ENCODE results near the gene LRGUK.
"Not testable (repeated sequence)": the region's sequence is repeated elsewhere in the genome, so short reads cannot be mapped to it uniquely, and the experiment has no call there.

Gene LRGUK

GRCh38 chr7:134184767-134185166, 57.6 kb downstream of the LRGUK start:
- peak; percentile 32 for DNase-seq (ENCODE audit: low read depth, low spot score)

GRCh38 chr7:134186027-134186426, 58.9 kb downstream of the LRGUK start:
- DNase-seq (ENCODE audit: low read depth, low spot score), result no peak

GRCh38 chr7:134186801-134187200, 59.7 kb downstream of the LRGUK start:
- DNase-seq (ENCODE audit: low read depth, low spot score), result no peak

GRCh38 chr7:134187893-134188292, 60.8 kb downstream of the LRGUK start:
- no peak for DNase-seq (ENCODE audit: low read depth, low spot score)

- DNase-seq (ENCODE audit: low read depth, low spot score), result no peak
These were observed 61.2 kb downstream of the LRGUK start for GRCh38 chr7:134188311-134188710.

GRCh38 chr7:134189559-134189958, 62.4 kb downstream of the LRGUK start:
- no peak for DNase-seq (ENCODE audit: low read depth, low spot score)

DNA sequence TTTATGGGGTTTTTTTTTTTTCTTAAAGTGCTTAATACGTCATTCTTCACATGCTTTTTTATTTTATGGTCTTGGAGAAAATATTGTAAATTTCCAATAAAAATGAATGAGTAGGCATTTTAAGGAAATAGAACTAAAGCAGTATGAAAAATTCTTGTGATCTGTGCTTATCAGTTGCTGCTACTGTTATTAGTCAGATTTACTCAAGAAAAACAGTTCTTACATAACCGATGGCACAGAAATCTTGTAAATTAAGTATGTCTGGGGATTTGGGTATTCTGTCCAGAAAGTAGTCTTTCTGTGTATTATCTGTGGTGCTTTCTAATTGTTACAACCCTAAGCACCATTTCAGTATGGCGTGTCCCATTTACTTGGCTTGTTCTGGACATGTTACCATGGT, 64.7 kb downstream of the LRGUK start:
- DNase-seq (ENCODE audit: low read depth, low spot score), result no peak

DNA sequence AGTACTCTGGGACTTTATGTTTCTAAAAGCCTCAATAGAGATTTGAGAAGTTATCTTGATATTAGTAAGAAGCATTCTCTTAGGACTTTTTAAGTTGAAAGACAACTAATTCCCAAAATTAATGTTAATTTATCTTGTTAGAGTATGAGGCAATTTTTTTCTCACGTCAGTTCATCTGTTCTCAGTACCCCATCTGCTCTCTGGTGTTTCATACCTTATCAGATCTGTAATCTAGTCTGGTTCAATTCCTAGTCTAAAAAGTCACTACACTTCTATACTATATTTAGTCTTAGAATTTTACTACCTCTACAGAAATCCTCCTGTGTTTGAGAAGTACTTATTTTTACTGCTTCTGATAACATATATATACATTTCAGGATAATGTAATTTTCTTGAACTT, 66.1 kb downstream of the LRGUK start:
- no peak for DNase-seq (ENCODE audit: low read depth, low spot score)

- no peak for DNase-seq (ENCODE audit: low read depth, low spot score)
These were observed 68.1 kb downstream of the LRGUK start for GRCh38 chr7:134195252-134195651.

DNA sequence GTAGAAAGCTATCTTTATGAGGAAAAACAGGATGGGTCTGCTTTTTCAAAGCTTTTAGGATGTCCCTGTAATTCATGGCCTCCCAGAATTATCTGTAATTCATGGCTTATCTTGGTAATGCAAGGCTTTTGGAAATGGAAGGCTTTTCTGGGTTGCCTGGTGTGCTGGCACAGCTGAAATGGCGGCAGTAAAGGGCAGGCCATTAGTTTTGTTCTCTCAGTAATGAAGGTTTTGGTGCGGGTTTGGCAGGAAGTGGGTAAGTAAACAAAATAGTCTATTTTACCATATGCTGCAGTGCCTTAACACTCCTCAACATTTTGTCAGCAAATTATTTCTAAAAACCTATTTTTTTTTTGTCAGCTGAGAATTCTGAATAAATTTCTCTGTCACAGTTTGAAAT, 69.3 kb downstream of the LRGUK start:
- DNase-seq (ENCODE audit: low read depth, low spot score), result no peak

- DNase-seq (ENCODE audit: low read depth, low spot score), result no peak
These were observed 70.2 kb downstream of the LRGUK start for GRCh38 chr7:134197345-134197744.

- DNase-seq (ENCODE audit: low read depth, low spot score), result no peak
These were observed 73.8 kb downstream of the LRGUK start for GRCh38 chr7:134200970-134201369.

DNA sequence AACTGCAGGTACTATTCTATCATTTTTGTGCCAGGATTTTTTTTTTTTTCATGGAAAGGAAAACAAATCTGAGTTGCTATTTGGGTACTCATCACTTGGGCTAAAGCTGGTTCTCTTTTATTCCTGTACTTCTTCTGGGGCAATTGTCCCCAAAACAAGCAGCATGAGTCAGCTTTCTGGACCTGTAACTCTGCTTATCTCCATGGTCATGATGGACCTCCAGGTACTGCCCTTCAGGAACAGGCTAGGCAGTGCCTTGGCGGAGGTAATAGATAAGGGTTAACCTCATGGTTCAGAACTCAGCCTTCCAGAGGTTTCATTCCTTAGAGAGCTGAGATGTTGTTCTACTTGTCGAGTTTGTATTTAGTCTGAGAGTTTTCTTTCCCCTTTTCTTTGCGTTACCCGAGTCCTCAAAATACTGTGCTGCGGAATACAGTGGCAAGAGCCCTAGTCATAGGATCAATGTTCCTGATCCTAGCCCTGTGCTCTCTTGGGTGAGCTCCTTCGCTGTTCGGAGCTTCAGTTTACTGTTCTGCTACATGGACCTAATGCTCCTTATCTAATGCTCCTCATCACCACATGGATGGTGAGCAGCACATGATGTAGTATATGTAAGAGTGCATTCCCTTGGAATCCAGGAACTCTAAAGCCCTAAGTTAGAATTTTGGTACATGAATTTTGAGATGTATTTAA, 74.6 kb downstream of the LRGUK start:
- DNase-seq (ENCODE audit: low read depth, low spot score), result no peak

GRCh38 chr7:134203186-134203889, 76.2 kb downstream of the LRGUK start:
- DNase-seq (ENCODE audit: low read depth, low spot score), result no peak

DNA sequence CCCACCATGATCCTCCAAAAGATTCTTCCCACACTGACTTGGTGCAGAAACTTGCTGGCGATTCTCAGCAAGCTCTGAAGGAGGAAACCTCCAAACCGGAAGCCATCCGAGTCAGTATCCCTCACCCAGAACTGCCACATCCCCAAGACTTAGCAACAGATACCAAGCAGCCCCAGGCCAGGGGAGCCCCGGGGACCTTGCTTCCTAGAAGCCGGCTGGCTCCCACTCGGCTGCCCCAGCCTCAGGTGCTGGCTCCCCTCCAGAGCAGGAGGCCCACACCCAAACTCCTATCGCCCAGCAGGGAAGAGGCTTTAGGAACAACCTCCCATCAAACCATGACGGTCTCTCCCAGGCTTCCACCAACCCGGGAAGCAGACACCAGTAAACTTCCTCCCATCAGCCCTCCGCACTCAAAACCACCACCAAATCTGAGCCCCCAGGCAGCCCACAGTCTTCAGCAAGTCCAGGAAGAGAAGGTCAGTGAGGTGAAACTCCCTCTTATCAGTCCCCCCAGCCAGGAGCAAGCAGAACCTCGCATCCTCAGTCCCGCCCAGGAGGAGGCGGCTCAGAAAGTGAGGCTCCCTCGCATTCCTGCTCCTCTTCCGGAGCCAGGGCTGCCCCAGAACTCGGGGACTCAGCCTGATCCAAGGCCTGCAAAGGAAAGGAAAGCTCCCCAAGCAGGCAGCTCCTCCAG, 82.3 kb downstream of the LRGUK start:
- DNase-seq (ENCODE audit: low read depth, low spot score), result no peak

DNA sequence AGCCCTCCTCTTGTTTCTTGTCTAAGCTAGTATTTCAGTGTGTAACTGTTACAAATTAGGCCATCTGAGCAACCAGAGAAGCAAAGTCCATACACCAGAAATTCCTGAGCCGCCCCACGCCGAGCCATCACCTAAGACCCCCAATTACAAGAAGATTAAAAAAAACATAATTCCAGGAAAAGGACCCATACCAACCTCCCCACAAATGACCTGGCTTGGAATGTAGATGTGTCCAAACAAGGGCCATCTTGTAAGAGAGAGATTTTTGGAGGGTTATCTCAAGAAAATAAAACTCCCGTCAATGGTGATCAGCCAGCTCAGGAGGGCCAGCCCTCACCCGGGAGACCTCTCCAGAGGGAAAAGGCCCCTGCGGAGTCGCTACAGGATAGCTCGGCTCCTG, 83.1 kb downstream of the LRGUK start:
- no peak for DNase-seq (ENCODE audit: low read depth, low spot score)

DNA sequence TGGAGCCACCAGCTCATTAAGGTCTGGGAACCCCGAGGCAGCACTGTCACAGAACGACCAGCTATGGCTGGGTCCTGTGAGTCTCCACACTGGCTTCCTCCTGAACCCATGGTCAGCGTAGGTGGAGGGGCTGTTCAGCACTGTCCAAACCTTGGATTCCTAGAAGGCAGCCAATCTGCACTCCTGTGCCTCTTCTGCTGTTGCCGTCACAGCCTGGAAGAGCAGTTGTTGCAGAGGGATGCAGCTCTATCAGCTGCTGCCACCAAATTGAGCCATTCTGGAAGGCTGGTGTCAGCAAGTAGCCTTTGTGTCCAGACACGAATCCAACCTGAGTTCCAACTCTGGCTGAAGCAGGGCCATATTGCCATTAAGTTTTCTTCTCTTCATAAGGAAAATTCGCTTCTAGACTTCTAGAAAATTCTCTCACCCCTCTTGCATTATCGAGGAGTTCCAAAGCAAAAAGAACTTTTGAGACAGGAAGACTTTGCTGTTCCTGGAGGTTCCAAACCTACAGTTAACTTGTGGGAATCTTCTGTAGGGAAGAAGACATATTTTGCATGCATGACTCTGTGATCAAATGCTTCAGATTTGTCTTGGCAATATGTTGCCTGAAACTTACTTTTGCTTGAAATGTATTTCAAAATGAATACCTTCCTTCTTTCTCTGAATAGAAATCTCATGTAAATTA, 84.0 kb downstream of the LRGUK start:
- no peak for DNase-seq (ENCODE audit: low read depth, low spot score)

DNA sequence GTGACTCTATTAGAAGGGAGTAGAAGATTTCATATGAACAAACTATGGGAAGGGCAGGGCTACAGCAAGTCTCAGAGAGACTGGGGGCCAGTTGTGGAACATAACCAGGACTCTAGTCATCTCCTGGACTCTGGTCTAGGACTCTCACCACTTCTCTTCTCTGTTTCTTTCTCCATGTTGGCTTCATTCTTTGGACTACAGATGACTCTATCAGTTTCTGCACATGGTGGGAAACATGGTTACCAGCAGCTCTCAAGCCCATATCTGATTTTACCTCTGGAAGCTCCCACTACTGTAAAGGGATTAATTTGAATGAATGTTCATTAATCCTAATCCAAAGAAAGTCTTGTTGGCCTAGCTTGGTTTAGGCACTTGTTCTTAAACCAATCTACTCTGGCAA, 84.7 kb downstream of the LRGUK start:
- no peak for DNase-seq (ENCODE audit: low read depth, low spot score)

DNA sequence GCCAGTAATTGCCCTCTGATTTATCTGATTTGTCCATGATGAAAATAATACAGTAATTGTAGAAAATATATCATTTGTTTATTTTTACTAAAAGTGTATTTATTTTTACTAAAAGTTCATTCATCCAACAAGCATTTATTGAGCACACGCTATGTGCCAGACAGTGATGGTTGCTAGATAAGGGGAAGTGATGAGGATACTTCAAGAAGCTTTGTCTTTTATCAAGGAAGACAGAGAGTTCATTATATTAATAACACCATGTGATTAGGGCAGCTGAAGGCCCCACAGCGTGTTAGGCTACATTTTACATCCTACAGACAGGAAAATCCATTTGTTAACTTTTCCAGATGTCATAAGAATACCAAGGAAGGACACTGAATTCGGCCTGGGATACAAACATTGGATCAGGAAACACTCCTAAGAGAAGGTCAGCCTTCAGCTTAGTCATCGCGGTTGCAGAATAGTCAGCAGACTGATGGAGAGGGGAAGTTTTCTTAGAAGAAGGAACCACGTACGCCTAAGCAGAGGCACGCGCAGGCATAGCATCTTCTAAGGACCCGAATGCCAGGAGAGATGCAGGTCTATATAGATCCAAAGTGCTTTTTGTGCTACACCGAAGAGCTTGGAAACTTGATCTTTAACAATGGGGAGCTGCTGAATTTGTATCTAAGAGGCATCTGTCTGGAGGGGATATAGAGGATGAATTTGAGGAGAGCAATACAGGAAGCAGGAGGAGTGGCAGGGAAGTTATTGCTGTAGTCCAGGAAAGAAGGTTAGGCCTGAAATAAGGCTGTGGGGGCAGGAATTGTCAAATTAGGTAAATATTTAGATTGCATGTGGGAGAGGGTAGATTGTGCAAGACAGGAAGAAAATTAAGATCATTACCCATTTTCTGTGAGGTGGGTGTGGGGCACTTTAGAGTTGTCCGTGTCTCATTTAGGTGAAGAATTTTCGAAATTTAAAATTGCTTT, 85.7 kb downstream of the LRGUK start:
- DNase-seq (ENCODE audit: low read depth, low spot score), result no peak

DNA sequence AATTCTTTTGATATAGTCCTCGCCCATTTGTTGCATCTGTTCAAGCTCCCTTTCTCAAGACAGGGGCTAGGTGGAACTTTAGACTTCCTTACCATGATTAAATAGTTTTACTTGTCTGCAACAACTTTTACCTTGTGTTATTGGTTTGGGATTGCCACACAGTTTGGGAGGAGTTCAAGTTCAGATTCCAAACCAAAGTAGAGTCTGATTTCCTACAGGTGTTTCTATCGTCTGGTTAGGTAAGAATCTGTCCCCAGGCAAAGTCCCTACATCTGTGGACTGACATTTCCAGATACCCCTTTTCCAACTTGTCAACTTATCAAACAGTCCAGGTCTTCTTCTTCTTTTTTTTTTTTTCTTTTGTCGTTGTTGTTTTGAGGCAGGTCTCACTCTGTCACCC, 93.1 kb downstream of the LRGUK start:
- DNase-seq (ENCODE audit: low read depth, low spot score), result no peak

DNA sequence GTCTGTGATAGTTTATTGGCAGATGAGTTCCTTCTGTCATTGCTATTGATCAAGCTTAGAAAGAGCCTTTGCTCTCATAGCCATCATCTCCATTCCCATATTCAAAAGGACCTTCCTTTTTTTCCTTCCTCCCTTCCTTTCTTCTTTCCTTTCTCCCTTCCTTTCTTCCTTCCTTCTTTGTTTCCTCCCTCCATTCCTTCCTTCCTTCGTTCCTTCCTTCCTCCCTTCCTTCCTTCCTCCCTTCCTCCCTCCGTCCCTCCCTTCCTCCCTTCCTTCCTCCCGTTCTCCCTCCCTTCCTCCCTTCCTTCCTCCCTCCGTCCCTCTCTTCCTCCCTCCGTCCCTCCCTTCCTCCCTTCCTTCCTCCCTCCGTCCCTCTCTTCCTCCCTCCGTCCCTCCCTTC, 104.2 kb downstream of the LRGUK start:
- DNase-seq (ENCODE audit: low read depth, low spot score), result not testable (repeated sequence)
